Measurements from ENCODE around the gene SIRT2. TPM values are rescaled to one million over a fixed set of nuclear protein-coding genes. Genes with fewer than 3 reads are reported as not detected.
"Not testable (repeated sequence)": the region's sequence is repeated elsewhere in the genome, so short reads cannot be mapped to it uniquely, and the experiment has no call there.

Gene SIRT2
- total RNA-seq, 1 donor from 2014 or later: 178 TPM

- no peak for DNase-seq
These were observed 4.5 kb downstream of the SIRT2 start for GRCh38 chr19:38894968-38895367.

DNA sequence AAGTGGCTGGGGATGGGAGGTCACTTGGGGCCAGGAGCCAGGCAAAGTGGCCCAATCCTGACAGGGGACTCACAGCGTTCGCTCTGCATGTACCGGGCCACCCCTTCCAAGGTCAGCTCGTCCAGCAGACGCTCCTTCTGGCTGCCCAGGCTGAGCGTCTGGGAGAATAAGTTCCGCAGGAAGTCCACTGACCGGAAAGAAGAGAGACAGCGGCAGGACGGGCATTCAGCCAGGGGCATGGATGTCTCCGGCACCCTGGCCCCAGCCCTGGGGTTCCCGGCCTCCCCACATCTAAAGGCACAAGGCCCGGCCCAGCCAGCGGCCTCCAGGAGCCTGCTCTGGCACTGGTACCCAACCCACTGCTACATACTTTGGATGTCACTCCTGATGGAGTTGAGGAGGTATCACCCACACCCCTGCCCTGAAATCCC is 6.1 kb downstream of the SIRT2 start:
- DNase-seq: no peak

DNA sequence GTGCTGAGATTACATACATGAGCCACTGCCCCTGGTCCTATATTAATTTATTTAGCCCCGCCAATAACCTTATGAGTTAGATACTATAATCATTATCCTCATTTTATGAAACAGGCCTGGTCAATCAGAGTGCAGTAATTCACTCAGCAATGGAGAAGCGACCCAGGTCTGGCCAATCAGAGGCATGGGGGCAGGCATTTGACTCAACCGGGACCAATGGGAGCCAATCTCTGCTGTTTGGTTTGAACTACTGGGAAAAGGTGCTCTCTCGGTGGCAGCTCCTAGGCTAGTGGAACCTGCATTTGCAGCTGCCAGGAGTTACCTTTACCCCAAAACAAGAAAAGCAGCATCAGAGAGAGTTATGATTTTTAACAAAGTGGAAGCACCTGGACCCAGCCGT is 6.6 kb downstream of the SIRT2 start:
- no peak for DNase-seq

DNA sequence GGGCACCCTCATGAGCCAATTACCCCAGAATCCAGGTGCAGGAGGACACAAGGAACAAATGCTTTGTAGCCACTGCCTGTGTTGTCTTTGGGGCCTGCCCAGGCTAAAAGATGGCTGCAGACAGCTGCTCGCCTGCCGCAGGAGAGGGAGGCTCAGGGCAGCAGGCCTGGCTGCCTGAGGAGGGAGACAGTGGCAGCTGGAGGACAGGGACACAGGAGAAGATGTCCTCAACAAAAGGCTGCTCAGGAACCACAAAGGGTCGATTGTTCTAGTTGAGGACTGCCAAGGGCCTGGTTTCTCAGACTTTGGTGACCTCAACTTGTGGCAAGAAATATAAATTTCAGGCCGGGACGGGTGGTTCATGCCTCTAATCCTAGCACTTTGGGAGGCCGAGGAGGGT is 7.6 kb downstream of the SIRT2 start:
- DNase-seq: peak; percentile 76

DNA sequence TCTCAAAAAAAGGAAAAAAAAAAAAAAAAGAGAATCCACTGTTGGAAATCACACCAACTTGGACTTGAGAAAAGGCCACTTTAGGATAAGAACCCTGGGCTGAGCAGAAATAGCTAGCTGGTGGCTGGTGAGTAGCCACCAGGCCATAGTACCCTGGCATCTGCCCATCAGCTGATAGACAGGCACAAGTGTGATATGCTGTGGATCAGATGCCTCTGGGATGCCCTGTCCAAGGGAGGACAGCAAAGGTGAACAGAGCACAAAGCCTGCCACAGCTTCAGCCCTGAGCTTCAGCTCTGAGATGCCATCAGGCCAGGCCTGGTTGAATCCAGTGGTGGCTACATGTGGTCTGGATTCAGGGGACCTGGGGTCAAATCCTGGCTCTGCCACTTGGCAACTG is 8.7 kb downstream of the SIRT2 start:
- DNase-seq: peak; percentile 66

DNA sequence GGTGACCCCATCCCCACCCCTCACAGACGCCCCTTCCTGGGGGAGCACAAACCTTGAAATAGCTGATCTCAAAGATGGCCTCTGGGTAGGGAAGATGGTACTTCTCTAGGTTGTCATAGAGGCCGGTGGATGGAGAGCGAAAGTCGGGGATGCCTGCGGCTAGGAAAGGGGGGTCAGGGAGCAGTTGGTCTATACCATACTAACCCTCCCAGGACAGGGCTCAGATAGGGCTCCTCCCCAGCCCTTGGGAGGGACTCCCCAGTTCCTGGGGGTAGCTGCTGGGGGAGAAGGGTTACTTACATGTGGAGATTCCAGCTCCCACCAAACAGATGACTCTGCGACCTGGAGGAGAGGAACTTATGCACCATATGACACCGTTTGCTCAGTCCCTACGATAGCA is 9.6 kb downstream of the SIRT2 start:
- DNase-seq: no peak

DNA sequence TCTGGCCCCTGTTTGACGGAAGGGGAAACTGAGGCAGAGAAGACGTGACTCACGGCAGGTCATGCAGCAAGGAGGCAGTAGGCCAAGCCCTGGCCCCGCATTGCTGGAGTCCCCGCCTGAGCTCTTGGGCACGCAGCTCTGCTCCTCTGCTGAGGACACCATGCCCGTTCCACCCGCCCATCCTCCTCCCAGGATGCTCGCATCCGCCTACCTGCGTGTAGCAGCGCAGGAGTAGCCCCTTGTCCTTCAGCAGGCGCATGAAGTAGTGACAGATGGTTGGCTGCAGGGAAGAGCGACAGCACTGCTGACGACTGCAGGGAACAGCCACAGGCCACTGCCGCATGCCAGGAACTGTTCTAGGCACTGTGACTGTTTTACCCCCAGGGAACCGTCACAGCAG is 10.5 kb downstream of the SIRT2 start:
- DNase-seq: no peak

DNA sequence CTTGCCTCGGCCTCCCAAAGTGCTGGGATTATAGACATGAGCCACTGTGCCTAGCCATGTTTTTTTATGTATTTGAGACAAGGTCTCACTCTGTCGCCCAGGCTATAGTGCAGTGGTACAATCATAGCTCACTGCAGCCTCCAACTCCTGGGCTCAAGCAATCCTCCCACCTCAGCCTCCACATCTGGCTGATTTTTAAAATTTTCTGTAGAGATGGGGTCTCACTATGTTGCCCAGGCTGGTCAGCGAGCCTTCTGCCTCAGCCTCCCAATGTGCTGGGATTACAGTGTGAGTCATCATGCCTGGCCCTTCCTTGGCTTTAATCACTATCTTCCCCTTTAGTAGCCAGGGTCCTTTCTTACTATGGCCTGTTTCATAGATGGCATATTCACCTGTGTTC is 14.7 kb downstream of the SIRT2 start:
- not testable (repeated sequence) for DNase-seq

GRCh38 chr19:38883286-38883685 is 16.1 kb downstream of the SIRT2 start:
- DNase-seq: no peak

GRCh38 chr19:38880882-38881609 is 18.4 kb downstream of the SIRT2 start:
- DNase-seq: no peak

DNA sequence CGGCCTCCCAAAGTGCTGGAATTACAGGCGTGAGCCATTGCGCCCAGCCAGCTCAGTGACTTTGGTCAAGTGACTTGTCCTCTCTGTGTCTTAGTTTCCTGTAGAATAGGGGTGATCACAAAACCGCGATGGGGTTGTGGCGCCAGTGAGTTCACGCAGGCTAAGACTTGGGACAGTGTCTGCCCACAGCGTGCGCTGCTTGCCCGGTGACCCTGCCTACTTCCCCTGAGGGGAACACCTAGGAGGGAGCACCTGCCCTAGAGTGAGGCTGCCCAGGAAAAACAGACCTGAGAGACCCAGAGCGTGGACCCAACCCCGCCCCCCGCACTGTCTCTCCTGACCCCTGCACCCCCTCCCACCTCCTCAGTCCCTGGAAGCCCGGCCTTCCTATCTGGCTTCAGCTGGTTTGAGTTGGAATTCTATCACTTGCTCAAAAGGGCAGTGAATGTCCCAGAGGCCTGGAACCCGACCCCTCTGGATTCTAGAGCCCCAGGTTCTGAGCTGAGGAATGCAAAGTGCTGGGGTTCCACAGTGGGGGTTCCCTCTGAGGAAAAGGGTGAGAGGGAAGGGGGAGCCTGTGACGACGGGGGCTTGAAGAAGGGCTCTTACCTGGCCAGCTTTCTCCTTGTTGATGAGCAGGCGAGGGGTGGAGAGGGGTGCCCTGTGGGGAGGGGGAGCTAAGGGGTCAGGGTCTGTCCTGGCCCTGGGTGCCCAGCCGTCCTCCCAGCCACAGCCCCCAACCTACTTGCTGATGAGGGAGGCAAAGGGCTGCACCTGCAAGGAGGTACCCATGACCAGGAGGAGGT is 19.1 kb downstream of the SIRT2 start:
- DNase-seq: no peak

DNA sequence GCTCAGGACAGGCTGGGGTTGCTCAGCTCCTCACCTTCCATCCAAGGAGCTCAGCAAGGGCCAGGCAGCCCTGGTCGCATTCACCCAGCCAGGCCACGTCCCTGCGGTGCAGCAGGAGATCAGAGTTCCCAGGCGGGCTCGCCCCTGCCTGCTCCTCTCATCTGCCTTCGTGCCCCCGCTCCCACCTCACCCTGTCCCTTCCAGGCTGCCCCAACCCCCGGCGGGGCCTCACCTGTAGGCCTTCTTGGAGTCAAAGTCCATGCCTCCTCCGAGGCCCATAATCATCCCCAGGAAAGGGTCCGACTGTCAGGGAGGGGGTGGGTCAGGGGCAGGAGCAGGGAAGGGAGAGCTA is 20.0 kb downstream of the SIRT2 start:
- DNase-seq: no peak

- DNase-seq: no peak
These were observed 20.6 kb downstream of the SIRT2 start for GRCh38 chr19:38878575-38879399.

DNA sequence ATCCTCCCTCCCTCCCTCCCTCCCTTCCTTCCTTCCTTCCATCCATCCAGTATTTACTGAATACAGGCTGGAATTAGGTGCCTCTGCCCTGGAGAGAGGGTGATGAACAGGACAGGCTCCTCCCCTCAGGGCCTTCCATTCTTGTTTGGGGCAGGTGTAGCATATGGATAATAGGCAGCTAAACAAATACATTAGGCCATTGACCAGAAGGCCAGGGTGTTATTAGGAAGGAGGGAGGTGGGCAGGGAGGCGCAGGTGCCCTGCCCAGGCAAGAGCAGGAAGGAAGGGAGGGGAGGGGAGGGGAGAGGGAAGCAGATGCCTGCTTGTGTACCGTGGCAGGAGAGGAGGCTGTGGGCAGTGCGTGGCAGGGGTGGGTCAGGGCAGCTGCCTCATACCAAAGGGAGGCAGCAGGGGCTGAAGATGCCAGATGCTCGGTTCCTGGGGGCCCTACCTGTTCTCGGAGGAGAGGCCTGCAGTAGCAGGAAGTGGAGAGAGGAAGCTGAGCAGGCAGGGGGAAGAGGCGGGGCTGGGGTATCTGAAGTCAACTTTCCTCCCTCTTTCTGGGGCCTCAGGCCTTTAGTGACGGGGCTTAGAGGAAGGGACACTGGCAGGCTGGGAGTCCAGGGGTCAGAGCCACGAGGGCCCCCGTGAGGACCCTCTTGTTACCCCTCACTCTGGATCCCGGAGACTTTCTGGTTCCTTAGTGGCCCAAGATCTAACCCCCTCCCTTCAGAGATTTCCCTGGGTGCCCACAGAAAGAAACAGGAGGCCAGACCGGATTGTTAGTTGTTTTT is 21.4 kb downstream of the SIRT2 start, which contains the start of gene RINL:
RINL (minus strand) TSS at position 495 of the 794 bp plus-strand sequence. CDS start 1,533 bp downstream, outside the sequence.
- no peak for DNase-seq

- DNase-seq: peak; percentile 57
These were observed 23.6 kb downstream of the SIRT2 start for GRCh38 chr19:38875656-38876395.

DNA sequence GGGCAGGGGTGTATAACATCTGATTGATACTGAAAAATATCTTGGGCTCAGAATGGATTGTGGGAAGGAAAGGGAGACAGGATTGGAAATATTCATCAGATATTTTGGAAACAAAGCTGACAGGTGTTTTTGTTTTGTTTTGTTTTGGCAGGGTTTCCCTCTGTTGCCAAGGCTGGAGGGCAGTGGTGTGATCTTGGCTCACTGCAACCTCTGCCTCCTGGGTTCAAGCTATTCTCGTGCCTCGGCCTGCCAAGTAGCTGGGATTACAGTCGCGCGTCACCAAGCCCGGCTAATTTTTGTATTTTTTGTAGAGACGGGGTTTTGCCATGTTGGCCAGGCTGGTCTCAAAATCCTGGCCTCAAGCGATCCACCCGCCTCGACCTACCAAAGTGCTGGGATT is 26.0 kb downstream of the SIRT2 start:
- DNase-seq: peak; percentile 35

GRCh38 chr19:38870612-38871011 is 28.8 kb downstream of the SIRT2 start:
- no peak for DNase-seq

DNA sequence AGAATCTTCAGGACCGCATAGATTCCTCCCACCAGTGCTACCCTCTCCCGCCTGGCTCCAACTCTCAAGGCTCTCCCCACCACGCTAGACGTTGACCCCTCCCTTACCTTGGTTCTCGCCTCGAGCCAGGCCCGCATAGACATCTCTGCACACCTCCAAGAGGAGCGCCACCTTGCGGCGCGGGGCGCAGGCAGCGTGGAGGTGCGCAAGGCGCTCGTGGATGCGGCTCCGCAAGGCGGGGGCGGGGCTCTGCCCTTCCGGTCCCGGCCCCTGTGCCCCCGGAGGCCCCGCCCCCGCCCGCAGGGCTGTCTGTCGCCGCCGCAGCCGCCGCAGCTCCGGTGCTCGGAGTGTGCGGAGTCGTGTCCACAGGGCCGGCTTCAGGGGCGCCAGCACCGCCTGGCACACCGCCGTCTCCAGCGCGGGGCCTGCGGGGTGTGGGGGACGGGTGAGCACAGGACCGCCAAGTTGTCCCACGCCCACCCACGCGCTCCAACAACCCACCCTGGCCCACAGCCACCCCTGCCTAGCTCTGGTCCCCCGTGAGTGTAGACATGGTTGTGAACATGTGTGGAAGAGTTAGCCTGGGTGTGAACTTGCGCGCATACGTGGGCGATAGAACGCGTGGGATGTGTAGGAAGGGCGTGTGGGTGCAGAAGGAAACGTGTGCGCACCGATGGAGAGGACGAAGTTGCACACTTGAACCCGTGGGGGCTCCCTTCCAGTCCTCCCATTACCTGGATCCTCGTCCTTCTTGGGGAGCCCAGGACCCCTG is 29.4 kb downstream of the SIRT2 start:
- DNase-seq: peak; percentile 81

DNA sequence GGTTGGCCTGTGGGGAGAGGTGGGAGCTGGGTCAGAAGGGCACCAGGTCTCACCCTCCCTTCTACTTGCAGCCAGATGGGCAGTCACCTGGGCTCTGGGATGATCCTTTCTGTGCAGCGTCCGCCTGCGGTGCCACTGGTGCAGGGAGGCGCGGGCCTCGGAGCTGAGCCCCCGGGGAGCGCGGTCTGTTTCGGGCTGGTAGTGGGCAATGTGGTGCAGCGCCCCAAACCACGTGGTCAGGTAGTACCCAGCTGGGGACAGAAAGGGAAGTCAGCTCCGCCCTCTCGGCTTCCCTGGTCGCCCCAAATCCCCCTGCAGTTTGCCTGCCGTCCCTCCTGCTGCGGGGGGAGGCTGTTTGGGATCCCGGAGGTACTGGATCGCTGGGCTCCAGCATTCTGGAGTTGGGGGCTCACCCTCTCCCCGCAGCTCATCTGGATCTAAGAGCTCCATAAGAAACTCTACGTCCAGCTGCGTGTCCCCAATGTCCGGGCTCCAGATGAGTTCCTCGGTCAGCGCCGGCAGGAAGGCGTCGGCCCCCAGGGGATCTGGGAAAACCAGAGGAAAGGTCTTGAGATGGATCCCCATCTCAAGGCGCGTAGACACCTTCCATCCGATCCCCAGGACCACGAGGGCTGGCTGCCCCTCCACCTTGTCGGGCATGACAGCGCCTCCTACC is 30.1 kb downstream of the SIRT2 start:
- no peak for DNase-seq

DNA sequence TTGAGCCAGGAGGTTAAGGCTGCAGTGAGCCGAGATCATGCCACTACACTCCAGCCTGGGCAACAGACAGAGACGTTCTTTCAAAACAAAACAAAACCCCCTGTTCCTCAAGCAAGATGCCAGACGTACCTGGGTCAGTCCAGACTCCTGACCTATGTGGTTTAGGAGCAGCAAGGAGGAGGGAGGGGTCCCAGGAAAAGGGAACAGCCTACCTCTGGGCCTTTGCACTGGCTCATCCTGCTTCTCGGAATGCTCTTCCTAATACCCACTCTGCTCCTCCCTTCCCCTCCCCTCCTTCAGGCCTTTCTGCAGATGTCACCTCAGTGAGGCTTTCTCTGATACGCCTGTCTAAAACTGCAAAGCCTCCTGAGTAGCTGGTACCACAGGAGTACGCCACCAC is 30.9 kb downstream of the SIRT2 start:
- no peak for DNase-seq
